Epithelial cell of proximal tubule (primary cell): ENCODE results near the gene SARDH. TPM values are rescaled to one million over a fixed set of nuclear protein-coding genes. Genes with fewer than 3 reads are reported as not detected.
A peak's percentile ranks its signal among the peaks of the same experiment; 100 is the strongest.

ENCODE experiments used
- DNase-seq: peaks from one replicate; pipeline ENCODE4 v3.0.0-alpha.2; 2011; ENCODE audit warnings: low read depth
- H3K4me3 ChIP-seq: 2 replicates; pipeline ENCODE4 v1.5.1; 2011; ENCODE audit warnings: low read depth, mild to moderate bottlenecking, low read length
- total RNA-seq: library from RNA; depleted of rRNA; stranded (reverse); fragments of >200 nt; gene quantifications from 2 replicates; pipeline ENCODE4 v1.2.3, GENCODE V29; 2015
- TF ChIP-seq, protein P1 (sequence below): conservative IDR thresholded peaks from 2 replicates; pipeline ENCODE4 v1.5.1; 2012; ENCODE audit warnings: low read depth, mild to moderate bottlenecking, low read length

Gene SARDH, protein sequence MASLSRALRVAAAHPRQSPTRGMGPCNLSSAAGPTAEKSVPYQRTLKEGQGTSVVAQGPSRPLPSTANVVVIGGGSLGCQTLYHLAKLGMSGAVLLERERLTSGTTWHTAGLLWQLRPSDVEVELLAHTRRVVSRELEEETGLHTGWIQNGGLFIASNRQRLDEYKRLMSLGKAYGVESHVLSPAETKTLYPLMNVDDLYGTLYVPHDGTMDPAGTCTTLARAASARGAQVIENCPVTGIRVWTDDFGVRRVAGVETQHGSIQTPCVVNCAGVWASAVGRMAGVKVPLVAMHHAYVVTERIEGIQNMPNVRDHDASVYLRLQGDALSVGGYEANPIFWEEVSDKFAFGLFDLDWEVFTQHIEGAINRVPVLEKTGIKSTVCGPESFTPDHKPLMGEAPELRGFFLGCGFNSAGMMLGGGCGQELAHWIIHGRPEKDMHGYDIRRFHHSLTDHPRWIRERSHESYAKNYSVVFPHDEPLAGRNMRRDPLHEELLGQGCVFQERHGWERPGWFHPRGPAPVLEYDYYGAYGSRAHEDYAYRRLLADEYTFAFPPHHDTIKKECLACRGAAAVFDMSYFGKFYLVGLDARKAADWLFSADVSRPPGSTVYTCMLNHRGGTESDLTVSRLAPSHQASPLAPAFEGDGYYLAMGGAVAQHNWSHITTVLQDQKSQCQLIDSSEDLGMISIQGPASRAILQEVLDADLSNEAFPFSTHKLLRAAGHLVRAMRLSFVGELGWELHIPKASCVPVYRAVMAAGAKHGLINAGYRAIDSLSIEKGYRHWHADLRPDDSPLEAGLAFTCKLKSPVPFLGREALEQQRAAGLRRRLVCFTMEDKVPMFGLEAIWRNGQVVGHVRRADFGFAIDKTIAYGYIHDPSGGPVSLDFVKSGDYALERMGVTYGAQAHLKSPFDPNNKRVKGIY
- 0.07 and 0.92 TPM in 2 replicates for total RNA-seq

DNA sequence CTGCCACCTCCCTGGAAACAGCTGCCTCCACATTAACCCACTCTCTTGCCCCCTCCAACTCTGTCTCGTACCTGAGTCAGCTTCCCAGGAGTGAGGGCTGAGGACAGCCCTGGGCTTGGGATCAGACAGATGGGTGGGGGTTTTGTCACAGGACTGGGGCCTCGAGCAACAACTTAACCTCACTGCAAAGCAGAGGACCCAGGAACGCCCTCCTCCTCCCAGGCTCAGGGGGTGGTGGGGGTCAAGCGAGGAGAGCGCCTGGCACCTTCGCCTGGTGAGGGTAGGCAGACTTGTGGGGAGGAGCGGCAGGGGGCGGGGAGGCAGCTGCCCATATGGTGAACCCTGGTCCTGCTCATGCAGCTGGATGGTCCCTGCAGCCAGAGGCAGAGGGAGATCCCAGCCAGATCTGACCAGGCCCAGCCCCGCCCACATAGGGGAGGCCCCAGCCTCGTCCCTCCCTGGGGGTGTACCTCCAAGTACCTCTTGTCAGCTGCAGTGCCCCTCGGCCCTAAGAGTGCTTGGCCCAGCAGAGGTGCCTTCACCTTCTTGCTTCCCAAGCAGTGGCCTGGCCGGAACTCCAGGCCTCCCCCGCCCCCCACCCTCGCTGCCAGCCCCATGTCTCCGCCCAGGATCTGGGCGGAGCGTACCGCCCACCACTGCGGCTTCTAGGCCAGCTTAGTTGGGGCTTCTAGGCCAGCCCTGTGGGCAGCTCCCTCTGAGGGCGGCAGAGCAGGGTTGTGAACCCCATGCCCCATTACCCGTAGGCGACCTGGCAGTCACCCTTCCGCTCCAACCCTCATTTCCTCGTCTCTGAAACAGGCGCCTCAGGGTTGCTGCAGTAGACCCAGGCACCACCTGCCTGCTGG lies at the start of gene SARDH:
Gene SARDH (minus strand): TSS at position 579 of the 866 bp plus-strand sequence. CDS start 4,179 bp downstream, outside the sequence.
- peak within 1 kb of the TSS; percentile 50 for H3K4me3 ChIP-seq
- TF ChIP-seq, protein P1, sequence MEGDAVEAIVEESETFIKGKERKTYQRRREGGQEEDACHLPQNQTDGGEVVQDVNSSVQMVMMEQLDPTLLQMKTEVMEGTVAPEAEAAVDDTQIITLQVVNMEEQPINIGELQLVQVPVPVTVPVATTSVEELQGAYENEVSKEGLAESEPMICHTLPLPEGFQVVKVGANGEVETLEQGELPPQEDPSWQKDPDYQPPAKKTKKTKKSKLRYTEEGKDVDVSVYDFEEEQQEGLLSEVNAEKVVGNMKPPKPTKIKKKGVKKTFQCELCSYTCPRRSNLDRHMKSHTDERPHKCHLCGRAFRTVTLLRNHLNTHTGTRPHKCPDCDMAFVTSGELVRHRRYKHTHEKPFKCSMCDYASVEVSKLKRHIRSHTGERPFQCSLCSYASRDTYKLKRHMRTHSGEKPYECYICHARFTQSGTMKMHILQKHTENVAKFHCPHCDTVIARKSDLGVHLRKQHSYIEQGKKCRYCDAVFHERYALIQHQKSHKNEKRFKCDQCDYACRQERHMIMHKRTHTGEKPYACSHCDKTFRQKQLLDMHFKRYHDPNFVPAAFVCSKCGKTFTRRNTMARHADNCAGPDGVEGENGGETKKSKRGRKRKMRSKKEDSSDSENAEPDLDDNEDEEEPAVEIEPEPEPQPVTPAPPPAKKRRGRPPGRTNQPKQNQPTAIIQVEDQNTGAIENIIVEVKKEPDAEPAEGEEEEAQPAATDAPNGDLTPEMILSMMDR, result no peak
- DNase-seq, result no peak

DNA sequence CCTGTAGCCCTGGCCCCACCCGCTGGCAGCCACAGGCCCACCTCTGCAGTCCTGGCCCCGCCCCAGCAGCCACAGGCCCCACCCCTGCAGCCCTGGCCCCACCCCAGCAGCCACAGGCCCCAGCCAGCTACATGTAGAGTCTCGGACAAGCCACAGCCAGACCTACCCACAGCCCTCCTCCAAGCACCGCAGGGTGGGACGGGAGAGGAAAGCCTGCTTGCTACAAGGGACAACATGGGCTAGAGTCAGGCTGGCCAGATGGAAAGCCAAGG lies 49.5 kb upstream of the SARDH start:
- H3K4me3 ChIP-seq, result no peak overlapping the region
- TF ChIP-seq, protein P1, result no peak
- DNase-seq, result no peak

DNA sequence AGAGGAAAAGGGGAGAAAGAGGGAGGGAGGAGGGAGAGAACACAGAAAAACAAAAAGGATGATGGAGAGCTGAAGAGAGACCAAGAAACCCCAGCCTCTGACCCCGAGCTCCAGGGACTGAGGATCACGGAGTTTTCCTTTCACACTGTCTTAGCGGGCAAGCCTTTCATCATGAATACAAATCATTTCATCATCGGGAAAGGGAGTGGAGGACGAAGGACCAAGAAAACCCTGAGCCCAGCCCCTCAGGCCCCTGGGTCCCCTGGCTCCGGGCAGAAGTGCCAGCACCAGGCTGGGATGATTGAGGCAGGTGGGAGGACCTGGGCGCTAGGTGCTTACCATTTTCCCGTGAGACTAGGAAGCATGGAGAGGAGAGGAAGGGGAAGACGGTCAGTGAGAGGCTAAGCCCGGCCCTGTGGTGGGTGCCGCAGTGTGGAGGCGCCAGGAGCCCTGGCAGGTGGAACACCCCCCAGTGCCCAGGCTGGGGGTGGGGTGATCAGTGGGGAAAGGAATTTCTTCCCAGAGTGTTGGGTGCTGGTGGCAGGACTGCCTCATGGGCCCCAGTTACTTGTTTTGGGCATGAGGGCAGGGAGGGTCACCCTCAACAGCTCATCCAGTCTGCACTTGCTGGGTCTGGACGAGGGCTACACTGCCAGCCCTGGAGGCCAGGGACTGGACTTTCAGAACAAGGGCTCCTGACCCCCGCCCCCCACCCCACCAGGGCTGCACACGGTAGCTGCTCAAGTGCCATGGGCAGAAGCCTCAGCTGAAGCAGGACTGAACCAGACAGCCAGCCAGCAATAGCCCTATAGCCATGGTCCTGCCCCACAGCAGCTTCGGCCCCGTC lies 49.0 kb upstream of the SARDH start:
- TF ChIP-seq, protein P1, result no peak
- DNase-seq, result no peak
- H3K4me3 ChIP-seq, result no peak overlapping the region

DNA sequence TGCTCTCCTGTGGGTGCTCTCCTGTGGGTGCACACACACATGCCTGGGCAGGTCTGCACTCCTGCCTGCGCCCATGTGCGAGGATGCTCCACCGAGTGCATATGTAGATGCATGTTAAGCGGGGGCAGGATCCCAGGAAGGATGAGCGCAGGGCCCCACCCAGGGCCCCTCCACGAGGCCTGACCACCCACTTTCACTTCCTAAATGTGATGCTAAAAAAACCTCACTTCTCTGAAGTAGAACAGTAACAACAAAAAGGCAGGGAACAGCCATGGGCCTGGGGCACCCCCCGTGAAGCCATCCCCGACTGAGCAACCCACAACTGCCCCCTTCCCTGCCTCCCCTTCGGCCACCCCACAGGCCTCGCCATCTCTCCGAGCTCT lies 48.2 kb upstream of the SARDH start:
- H3K4me3 ChIP-seq, result no peak overlapping the region
- DNase-seq, result no peak
- TF ChIP-seq, protein P1, result no peak

DNA sequence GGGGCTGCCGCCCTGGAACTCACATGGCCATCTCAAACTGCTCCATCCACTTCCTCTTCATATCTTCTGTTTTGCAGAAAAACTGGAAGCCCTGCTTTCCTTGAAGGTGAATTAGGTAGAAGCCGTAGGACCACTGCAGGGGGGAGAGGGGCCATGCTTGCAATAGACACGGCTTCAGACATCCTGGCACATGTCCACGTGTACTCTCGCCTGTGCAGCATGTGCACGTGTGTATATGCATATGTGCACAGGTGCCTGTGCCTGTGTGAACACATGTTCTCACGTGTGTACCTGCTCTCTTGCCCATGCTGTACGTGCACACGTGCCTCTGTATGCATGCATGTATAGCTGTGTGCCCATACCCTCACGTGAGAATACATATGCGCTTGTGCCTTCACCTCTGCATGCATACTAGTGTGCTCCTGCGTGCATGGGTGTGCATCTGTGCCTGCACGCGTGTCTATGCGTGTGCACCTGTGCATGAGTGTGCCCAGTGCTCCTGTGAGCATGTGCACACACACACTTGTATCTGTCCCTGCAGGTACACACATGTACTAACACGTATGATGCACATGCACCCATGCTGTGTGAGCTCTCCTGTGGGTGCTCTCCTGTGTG lies 47.7 kb upstream of the SARDH start:
- no peak for DNase-seq

More for the DNA sequence above, 47.7 kb upstream of the SARDH start:
- H3K4me3 ChIP-seq, result no peak overlapping the region
- TF ChIP-seq, protein P1, result no peak
